Smooth muscle cell of the brain vasculature (primary cell): Measurements from ENCODE around the gene ABCD4.

Source experiments
- DNase-seq: peaks from one replicate; pipeline ENCODE4 v3.0.0-alpha.2; 2012; ENCODE audit warnings: low read depth, low spot score

Gene ABCD4

GRCh38 chr14:74237441-74237840 lies 65.3 kb downstream of the ABCD4 start:
- no peak for DNase-seq
